Nephron progenitor cell (in vitro differentiated cells): ENCODE data around the gene UBE2QL1.

ENCODE experiments used
- DNase-seq: peaks from one replicate; pipeline ENCODE4 v3.0.0; 2021
- H3K27ac Mint-ChIP-seq: 2 replicates; pipeline ENCODE4 v1.8.0; 2021; ENCODE audit warnings: mild to moderate bottlenecking, moderate library complexity, mixed read lengths
- H3K27me3 Mint-ChIP-seq: 2 replicates; pipeline ENCODE4 v1.8.0; 2021; ENCODE audit warnings: mild to moderate bottlenecking, low read depth, mixed read lengths; ENCODE audit not compliant: poor library complexity
- H3K36me3 Mint-ChIP-seq: 2 replicates; pipeline ENCODE4 v1.8.0; 2021; ENCODE audit warnings: low read depth, mixed read lengths
- H3K4me1 Mint-ChIP-seq: 2 replicates; pipeline ENCODE4 v1.8.0; 2021; ENCODE audit warnings: mixed read lengths
- H3K4me3 Mint-ChIP-seq: 2 replicates; pipeline ENCODE4 v1.8.0; 2021; ENCODE audit warnings: mild to moderate bottlenecking, moderate library complexity, mixed read lengths
- H3K9me3 Mint-ChIP-seq: 2 replicates; pipeline ENCODE4 v1.8.0; 2021; ENCODE audit warnings: mild to moderate bottlenecking, moderate library complexity, mixed read lengths
- CTCF ChIP-seq: fragments of 200-600 bp; sonication (generic); IDR thresholded peaks from 2 replicates; pipeline ENCODE4 v1.5.0; 2021; ENCODE audit warnings: antibody characterized with exemption

Gene UBE2QL1

GRCh38 chr5:6490246-6490645, 41.6 kb downstream of the UBE2QL1 start:
- H3K4me1 Mint-ChIP-seq = peaks cover 25% of the 10 kb centered on the region
- H3K27ac Mint-ChIP-seq = peak overlapping the region; percentile 39
- peaks cover 7% of the 10 kb centered on the region for H3K36me3 Mint-ChIP-seq
- H3K27me3 Mint-ChIP-seq = peaks cover 65% of the 10 kb centered on the region
- no peak overlapping the region for H3K4me3 Mint-ChIP-seq
- H3K9me3 Mint-ChIP-seq = no peaks in the 10 kb centered on the region
- TF ChIP-seq CTCF = no peak
- DNase-seq = no peak

GRCh38 chr5:6490693-6491092, 42.0 kb downstream of the UBE2QL1 start:
- no peak for DNase-seq
- Mint-ChIP-seq H3K27ac (no peak overlapping the region), H3K9me3 (no peaks in the 10 kb centered on the region), H3K4me3 (no peak overlapping the region), H3K27me3 (peaks cover 68% of the 10 kb centered on the region), H3K36me3 (peaks cover 7% of the 10 kb centered on the region), H3K4me1 (peaks cover 24% of the 10 kb centered on the region)
- no peak for TF ChIP-seq CTCF

GRCh38 chr5:6491196-6491918, 42.7 kb downstream of the UBE2QL1 start:
- DNase-seq = no peak
- Mint-ChIP-seq H3K36me3 (peaks cover 7% of the 10 kb centered on the region), H3K27me3 (peaks cover 67% of the 10 kb centered on the region), H3K27ac (no peak overlapping the region), H3K4me3 (peak overlapping the region; percentile 58), H3K9me3 (no peaks in the 10 kb centered on the region), H3K4me1 (peaks cover 27% of the 10 kb centered on the region)
- no peak for TF ChIP-seq CTCF

GRCh38 chr5:6491919-6492290, 43.2 kb downstream of the UBE2QL1 start:
- Mint-ChIP-seq H3K4me3 (peak overlapping the region; percentile 58), H3K36me3 (peaks cover 7% of the 10 kb centered on the region), H3K9me3 (no peaks in the 10 kb centered on the region), H3K27me3 (peaks cover 64% of the 10 kb centered on the region), H3K27ac (no peak overlapping the region), H3K4me1 (peaks cover 28% of the 10 kb centered on the region)
- DNase-seq = no peak
- no peak for TF ChIP-seq CTCF

- Mint-ChIP-seq H3K27ac (no peak overlapping the region), H3K36me3 (peaks cover 7% of the 10 kb centered on the region), H3K4me3 (no peak overlapping the region), H3K9me3 (no peaks in the 10 kb centered on the region), H3K4me1 (peaks cover 28% of the 10 kb centered on the region), H3K27me3 (peaks cover 55% of the 10 kb centered on the region)
- no peak for TF ChIP-seq CTCF
- no peak for DNase-seq
These were observed 44.3 kb downstream of the UBE2QL1 start for GRCh38 chr5:6492934-6493333.
